ENCODE data around the gene UBASH3B. TPM values are rescaled to one million over a fixed set of nuclear protein-coding genes. Genes with fewer than 3 reads are reported as not detected.

Gene UBASH3B
- total RNA-seq, 1 donor from 2014 or later, result 6.6 TPM

DNA sequence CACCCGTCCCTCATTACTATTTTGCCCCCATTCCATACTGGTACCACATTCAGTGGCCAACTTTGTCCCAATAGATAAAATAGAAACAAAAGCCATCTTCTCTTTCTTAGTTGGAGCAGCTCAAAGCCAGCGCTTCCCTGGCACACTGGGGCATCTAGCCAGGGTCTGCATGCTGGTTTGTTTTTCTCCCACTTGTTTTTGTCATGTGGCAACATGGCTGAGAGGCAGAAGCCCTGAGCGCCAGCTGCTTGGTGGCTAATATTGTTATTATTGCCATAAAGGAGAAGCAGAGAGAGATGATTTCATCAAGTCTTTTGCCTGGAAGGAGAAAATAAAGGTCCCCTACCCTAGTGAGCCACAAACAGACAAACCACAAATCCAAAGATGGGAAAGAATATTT, 134.4 kb downstream of the UBASH3B start:
- peaks cover 3% of the 10 kb centered on the region for H3K4me1 Mint-ChIP-seq
- no peaks in the 10 kb centered on the region for H3K36me3 Mint-ChIP-seq
- H3K27ac Mint-ChIP-seq, result no peak overlapping the region
- no peak overlapping the region for H3K4me3 Mint-ChIP-seq
- no peak for DNase-seq (ENCODE audit: low spot score in 2 of 2, unreplicated experiment in 2 of 2)
- no peaks in the 10 kb centered on the region for H3K9me3 Mint-ChIP-seq
- no peaks in the 10 kb centered on the region for H3K27me3 Mint-ChIP-seq (ENCODE audit: low read depth)
- no peak for TF ChIP-seq CTCF (IDR thresholded peaks at IDR 0.05; ENCODE audit: unreplicated experiment)

DNA sequence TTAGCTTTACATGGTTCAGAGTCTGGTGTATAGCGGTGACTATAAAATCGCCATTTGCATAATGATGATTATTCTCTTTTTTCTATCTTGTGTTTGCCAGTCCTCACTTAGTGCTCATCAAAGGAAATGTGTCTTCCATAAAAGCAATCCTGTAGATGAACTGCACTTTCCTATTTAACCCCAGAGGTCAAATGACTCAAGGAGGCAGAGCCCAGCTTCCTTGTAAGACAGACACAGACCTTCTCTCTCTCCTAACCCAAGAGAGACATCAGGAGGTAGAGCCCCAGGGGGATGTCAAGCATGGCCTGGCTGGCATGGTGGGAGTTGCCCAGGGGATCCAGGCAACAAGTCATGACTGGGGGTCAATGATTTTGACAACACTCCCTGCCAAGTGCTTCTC, 135.9 kb downstream of the UBASH3B start:
- no peak overlapping the region for H3K4me3 Mint-ChIP-seq
- H3K27me3 Mint-ChIP-seq (ENCODE audit: low read depth), result no peaks in the 10 kb centered on the region
- no peaks in the 10 kb centered on the region for H3K9me3 Mint-ChIP-seq
- H3K27ac Mint-ChIP-seq, result no peak overlapping the region
- no peaks in the 10 kb centered on the region for H3K4me1 Mint-ChIP-seq
- no peaks in the 10 kb centered on the region for H3K36me3 Mint-ChIP-seq
- DNase-seq (ENCODE audit: low spot score in 2 of 2, unreplicated experiment in 2 of 2), result no peak
- no peak for TF ChIP-seq CTCF (IDR thresholded peaks at IDR 0.05; ENCODE audit: unreplicated experiment)

GRCh38 chr11:122791836-122792235, 136.3 kb downstream of the UBASH3B start:
- Mint-ChIP-seq H3K4me3 (no peak overlapping the region), H3K9me3 (no peaks in the 10 kb centered on the region), H3K27ac (no peak overlapping the region), H3K36me3 (no peaks in the 10 kb centered on the region), H3K4me1 (no peaks in the 10 kb centered on the region), H3K27me3 (ENCODE audit: low read depth) (no peaks in the 10 kb centered on the region)
- no peak for DNase-seq (ENCODE audit: low spot score in 2 of 2, unreplicated experiment in 2 of 2)
- TF ChIP-seq CTCF (IDR thresholded peaks at IDR 0.05; ENCODE audit: unreplicated experiment), result no peak

DNA sequence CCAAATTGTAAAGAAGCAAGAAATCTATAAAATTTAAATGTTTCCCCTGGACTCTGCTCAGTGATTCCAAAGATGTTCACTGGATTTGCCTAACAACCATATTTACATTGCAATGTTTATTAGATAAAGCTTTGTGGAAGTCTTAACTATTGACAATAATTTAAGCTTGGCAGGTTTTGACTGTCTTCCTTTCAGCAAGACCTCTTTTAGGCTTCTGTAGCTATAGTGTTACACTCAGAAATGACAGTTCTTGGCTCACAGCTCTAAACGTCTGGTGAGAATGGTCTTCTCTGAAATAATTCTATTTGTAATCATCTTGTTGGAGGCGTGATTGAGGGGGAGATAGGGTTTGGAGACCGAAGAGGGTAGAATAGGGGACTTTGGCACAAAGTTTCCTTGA, 138.0 kb downstream of the UBASH3B start:
- Mint-ChIP-seq H3K4me3 (no peak overlapping the region), H3K9me3 (no peaks in the 10 kb centered on the region), H3K4me1 (no peaks in the 10 kb centered on the region), H3K27me3 (ENCODE audit: low read depth) (no peaks in the 10 kb centered on the region), H3K36me3 (no peaks in the 10 kb centered on the region), H3K27ac (no peak overlapping the region)
- TF ChIP-seq CTCF (IDR thresholded peaks at IDR 0.05; ENCODE audit: unreplicated experiment), result no peak
- DNase-seq (ENCODE audit: low spot score in 2 of 2, unreplicated experiment in 2 of 2), result no peak

DNA sequence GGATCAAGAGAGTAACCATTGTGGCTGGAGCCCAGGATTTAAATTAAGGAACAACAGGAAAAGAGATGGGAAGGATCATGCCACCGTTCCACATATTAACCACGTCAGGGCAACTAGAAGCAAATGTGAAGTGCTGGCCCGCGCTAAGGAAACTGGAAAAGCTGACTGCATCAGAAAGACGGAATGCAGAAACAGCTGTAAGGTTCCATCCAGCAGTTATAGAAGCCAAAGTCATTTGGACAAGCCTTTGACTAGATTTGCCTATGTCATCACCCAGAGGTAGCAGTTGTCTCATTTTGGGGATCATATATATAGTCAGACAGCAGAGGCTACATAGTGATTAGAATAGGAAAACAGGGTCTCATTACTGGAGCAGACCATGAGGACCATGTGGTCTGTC, 139.8 kb downstream of the UBASH3B start:
- H3K9me3 Mint-ChIP-seq, result no peaks in the 10 kb centered on the region
- no peak overlapping the region for H3K27ac Mint-ChIP-seq
- no peak for DNase-seq (ENCODE audit: low spot score in 2 of 2, unreplicated experiment in 2 of 2)
- no peak for TF ChIP-seq CTCF (IDR thresholded peaks at IDR 0.05; ENCODE audit: unreplicated experiment)
- no peak overlapping the region for H3K4me3 Mint-ChIP-seq
- no peaks in the 10 kb centered on the region for H3K36me3 Mint-ChIP-seq
- H3K4me1 Mint-ChIP-seq, result no peaks in the 10 kb centered on the region
- no peaks in the 10 kb centered on the region for H3K27me3 Mint-ChIP-seq (ENCODE audit: low read depth)

- Mint-ChIP-seq H3K9me3 (no peaks in the 10 kb centered on the region), H3K27me3 (ENCODE audit: low read depth) (no peaks in the 10 kb centered on the region), H3K4me1 (no peaks in the 10 kb centered on the region), H3K27ac (no peak overlapping the region), H3K4me3 (no peak overlapping the region), H3K36me3 (no peaks in the 10 kb centered on the region)
- DNase-seq (ENCODE audit: low spot score in 2 of 2, unreplicated experiment in 2 of 2), result peak in 1 of 2 experiments; percentile 57
- peak; percentile 84 for TF ChIP-seq CTCF (IDR thresholded peaks at IDR 0.05; ENCODE audit: unreplicated experiment)
Observed at GRCh38 chr11:122796128-122796717, 140.7 kb downstream of the UBASH3B start.
